Body of pancreas (tissue), 4 donors: ENCODE measurements around the gene RTP2.

Source experiments
- POLR2A ChIP-seq, 3 donors: fragments of 450-650 bp; IDR thresholded peaks; one replicate each; pipeline ENCODE4 v1.6.1; 2016; ENCODE audit warnings: antibody characterized with exemption in 3 of 3, mild to moderate bottlenecking in 2 of 3
- TF ChIP-seq, protein P1 (sequence below), 7 experiments: fragments of 450-650 bp in 4 of 7; fragments of 200-600 bp in 3 of 7; sonication (generic) in 3 of 7; IDR thresholded peaks; one replicate each; pipeline ENCODE4 v1.5.1; 2016 to 2019; ENCODE audit warnings: antibody characterized with exemption in 7 of 7

DNA sequence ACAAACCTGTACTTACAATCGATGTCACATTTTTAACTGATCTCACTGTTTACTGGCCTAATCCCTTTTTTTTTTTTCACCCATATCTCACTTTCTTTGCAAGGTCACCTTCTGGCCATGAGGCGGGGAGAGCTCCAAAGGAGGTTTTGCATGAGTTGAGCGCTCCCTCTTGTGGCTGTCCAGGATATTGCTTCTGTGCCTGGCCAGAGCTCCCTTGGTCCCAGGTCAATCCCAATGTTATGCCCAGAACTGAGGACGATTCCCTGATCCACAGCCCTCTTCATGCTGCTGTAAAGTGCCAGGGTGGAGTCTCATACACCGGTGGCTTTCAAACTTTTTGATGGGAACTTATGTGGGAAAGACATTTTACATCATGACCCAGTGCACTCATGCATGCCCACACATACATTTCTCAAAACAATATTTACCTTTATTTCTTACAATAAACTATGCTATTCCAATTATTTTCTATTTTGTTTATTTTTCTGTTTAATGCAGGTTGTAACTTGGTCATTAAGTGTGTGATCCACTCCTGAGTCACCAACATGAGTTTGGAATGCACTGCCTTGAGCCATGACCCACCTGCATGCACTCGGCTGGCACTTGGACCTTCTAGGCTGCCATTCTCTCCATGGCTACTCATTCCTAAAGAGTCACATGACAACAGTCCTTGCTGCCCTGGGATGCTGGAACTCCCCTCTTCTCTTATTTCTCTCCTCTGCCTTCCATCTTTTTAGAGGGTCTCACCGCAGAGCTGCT, 22.5 kb downstream of the RTP2 start:
- TF ChIP-seq, protein P1, sequence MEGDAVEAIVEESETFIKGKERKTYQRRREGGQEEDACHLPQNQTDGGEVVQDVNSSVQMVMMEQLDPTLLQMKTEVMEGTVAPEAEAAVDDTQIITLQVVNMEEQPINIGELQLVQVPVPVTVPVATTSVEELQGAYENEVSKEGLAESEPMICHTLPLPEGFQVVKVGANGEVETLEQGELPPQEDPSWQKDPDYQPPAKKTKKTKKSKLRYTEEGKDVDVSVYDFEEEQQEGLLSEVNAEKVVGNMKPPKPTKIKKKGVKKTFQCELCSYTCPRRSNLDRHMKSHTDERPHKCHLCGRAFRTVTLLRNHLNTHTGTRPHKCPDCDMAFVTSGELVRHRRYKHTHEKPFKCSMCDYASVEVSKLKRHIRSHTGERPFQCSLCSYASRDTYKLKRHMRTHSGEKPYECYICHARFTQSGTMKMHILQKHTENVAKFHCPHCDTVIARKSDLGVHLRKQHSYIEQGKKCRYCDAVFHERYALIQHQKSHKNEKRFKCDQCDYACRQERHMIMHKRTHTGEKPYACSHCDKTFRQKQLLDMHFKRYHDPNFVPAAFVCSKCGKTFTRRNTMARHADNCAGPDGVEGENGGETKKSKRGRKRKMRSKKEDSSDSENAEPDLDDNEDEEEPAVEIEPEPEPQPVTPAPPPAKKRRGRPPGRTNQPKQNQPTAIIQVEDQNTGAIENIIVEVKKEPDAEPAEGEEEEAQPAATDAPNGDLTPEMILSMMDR (IDR thresholded peaks at IDR 0.05), result peak; percentile 75 to 99 (median 94)
- TF ChIP-seq POLR2A (IDR thresholded peaks at IDR 0.05), result no peak
